ENCODE measurements around the gene CD70. TPM values are rescaled to one million over a fixed set of nuclear protein-coding genes. Genes with fewer than 3 reads are reported as not detected.
"Not testable (repeated sequence)": the region's sequence is repeated elsewhere in the genome, so short reads cannot be mapped to it uniquely, and the experiment has no call there.

CD70 gene
- total RNA-seq, 6 experiments from 2014 or later: not detected

DNA sequence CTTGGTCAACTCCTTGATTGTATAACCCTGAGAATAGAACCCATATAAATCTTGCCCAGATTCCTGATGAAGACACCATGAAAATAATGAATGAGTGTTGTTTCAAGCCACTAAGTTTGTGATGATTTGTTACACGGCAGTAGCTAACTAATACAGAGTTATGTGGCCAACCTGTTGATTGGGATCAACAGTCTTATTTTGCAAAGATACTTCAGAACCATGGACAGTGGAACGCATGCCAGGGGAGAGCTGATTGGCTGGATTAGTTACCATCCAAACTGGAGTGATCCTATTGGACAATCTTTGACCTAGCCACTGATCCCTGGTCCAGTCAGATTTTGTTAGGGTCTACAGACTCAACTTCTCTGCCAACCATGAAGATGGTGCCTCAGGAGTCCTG, 26.6 kb downstream of the CD70 start:
- H3K27ac ChIP-seq: no peak overlapping the region
- no peaks in the 10 kb centered on the region for H3K27me3 ChIP-seq
- no peaks in the 10 kb centered on the region for H3K4me1 ChIP-seq
- intact Hi-C loops (cut with DNase I): no loop called here
- 76% methylated on average over 2 of the region's 2 CpGs for WGBS (ENCODE audit: insufficient coverage, low coverage, low lambda C conversion rate, missing lambda C conversion rate)
- no peaks in the 10 kb centered on the region for H3K36me3 ChIP-seq
- DNase-seq (no peak), ATAC-seq (no peak)
- H3K4me3 ChIP-seq: no peak overlapping the region
- TF ChIP-seq, protein P1, sequence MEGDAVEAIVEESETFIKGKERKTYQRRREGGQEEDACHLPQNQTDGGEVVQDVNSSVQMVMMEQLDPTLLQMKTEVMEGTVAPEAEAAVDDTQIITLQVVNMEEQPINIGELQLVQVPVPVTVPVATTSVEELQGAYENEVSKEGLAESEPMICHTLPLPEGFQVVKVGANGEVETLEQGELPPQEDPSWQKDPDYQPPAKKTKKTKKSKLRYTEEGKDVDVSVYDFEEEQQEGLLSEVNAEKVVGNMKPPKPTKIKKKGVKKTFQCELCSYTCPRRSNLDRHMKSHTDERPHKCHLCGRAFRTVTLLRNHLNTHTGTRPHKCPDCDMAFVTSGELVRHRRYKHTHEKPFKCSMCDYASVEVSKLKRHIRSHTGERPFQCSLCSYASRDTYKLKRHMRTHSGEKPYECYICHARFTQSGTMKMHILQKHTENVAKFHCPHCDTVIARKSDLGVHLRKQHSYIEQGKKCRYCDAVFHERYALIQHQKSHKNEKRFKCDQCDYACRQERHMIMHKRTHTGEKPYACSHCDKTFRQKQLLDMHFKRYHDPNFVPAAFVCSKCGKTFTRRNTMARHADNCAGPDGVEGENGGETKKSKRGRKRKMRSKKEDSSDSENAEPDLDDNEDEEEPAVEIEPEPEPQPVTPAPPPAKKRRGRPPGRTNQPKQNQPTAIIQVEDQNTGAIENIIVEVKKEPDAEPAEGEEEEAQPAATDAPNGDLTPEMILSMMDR (IDR thresholded peaks at IDR 0.05): no peak
- no peak for TF ChIP-seq POLR2A (IDR thresholded peaks at IDR 0.05)
- H3K9me3 ChIP-seq: no peaks in the 10 kb centered on the region

DNA sequence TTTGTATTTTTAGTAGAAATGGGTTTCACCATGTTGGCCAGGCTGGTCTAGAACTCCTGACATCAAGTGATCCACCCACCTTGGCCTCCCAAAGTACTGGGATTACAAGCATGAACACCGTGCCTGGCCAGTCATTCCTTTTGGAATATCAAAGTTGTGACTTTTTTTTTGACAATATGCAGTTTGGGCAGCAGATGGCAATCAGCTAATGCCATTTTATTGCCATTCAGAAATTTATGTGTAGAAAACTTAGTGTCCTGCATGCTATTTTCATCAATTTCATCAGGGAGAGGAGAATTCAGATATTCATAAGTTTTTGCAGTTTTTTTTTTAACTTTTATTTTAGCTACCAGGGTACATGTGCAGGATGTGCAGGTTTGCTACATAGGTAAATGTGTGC, 28.5 kb downstream of the CD70 start:
- 50% methylated on average over 1 of the region's 1 CpG for WGBS (ENCODE audit: insufficient coverage, low coverage, low lambda C conversion rate, missing lambda C conversion rate)
- ATAC-seq; H3K27me3 ChIP-seq; intact Hi-C loops (cut with DNase I); H3K36me3 ChIP-seq; H3K27ac ChIP-seq; DNase-seq; H3K4me1 ChIP-seq; H3K9me3 ChIP-seq; H3K4me3 ChIP-seq: not testable (repeated sequence)

DNA sequence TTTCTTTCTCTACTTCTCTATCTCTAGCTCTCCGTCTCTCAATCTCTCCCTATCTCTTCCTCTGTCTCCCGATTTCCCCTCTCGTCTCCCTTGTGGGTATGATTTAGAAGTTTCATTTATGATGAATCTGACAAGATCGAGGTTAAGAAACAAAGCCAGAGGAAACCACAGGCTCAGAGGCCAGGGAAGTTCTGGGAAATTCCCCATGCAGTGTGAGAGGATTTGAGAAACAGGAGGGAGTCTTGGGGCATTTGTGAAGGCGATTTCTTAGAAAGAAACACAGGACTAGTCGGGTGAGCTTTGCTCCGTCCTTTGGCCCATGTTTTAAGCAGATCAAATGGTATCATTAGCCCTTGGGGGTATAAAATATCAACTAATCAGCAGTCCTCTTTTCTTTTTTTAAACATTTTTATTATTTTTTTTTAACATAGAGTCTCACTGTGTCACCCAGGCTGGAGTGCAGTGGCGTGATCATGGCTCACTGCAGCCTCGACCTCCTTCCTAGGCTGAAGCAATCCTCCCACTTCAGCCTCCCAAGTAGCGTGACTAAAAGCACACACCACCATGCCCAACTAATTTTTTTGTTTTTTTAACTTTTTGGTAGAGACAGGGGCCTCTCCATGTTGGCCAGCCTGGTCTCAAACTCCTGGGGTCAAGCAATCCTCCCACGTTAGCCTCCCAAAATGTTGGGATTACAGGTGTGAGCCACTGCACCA, 34.3 kb downstream of the CD70 start:
- Histone ChIP-seq H3K9me3 (no peaks in the 10 kb centered on the region), H3K4me1 (no peaks in the 10 kb centered on the region), H3K27me3 (no peaks in the 10 kb centered on the region), H3K27ac (no peak overlapping the region), H3K4me3 (no peak overlapping the region), H3K36me3 (no peaks in the 10 kb centered on the region)
- WGBS (ENCODE audit: insufficient coverage, low coverage, low lambda C conversion rate, missing lambda C conversion rate): 39% methylated on average over 10 of the region's 11 CpGs
- intact Hi-C loops (cut with DNase I): no loop called here
- ATAC-seq (no peak), DNase-seq (no peak)
- no peak for TF ChIP-seq POLR2A (IDR thresholded peaks at IDR 0.05)
- TF ChIP-seq, protein P1 (IDR thresholded peaks at IDR 0.05): no peak

DNA sequence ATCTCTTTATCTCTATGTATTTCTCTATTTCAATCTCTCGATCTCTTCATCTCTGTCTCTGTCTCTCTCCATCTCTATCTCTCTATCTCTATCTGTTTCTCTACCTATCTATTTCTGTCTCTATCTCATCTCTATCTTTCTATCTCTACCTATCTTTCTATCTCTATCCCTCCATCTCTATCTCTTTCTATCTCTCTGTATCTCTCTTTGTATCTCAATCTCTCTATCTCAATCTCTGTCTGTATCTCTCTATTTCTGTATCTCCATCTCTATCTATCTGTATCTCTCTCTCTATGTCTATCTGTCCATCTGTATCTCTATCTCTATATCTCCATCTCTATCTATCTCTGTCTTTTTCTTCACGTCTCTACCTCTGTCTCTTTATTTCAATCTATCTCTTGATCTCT, 34.9 kb downstream of the CD70 start:
- Histone ChIP-seq H3K9me3 (no peaks in the 10 kb centered on the region), H3K36me3 (no peaks in the 10 kb centered on the region), H3K27me3 (no peaks in the 10 kb centered on the region), H3K4me3 (no peak overlapping the region), H3K27ac (no peak overlapping the region), H3K4me1 (no peaks in the 10 kb centered on the region)
- intact Hi-C loops (cut with DNase I): no loop called here
- ATAC-seq (no peak), DNase-seq (no peak)
- 100% methylated on average over 2 of the region's 2 CpGs for WGBS (ENCODE audit: insufficient coverage, low coverage, low lambda C conversion rate, missing lambda C conversion rate)
- no peak for TF ChIP-seq POLR2A (IDR thresholded peaks at IDR 0.05)
- TF ChIP-seq, protein P1 (IDR thresholded peaks at IDR 0.05): no peak

DNA sequence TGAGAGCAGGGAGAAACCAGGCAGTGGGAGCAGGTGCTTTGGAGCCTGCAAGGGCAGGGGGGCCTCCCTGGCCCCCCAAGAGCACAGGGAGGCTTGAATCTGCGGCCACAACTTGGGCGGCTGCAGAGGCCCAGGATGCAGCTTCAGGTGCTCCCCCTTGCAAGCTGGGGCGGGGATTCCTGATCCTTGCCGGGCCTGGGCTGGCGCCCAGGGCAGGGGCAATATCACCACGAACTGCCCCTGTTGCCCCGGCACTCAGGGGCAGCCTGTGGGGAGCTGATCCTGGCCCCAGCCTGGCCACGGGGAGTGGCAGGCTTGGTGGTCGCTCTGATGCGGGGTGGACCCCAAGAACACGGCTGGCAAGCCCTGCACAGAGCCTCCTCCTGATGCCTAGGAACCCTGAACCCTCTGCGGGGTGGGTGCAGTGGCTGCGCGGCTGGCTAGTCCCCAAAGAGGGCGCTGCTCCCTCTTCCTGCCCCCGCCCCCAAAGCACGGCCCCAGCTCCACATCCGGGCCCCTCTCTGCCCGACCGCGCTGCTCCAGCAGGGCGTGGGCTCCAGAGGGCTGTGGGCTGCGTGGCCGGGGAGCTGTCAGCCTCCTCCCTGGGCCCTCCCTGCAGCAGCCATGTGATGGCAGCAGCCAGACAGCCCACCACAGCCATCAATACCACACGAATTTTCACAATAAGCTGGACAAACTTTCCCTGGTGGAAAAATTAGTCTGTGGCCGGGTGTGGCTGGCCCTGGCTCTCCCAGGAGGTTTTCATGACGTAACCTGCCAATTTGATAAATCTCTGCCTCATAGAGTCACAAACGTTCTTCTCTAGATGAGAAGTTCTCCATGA, 39.1 kb downstream of the CD70 start:
- WGBS (ENCODE audit: insufficient coverage, low coverage, low lambda C conversion rate, missing lambda C conversion rate): 7% methylated on average over 10 of the region's 28 CpGs
- H3K4me1 ChIP-seq: no peaks in the 10 kb centered on the region
- TF ChIP-seq, protein P1 (IDR thresholded peaks at IDR 0.05): no peak
- no peak for TF ChIP-seq POLR2A (IDR thresholded peaks at IDR 0.05)
- no peaks in the 10 kb centered on the region for H3K36me3 ChIP-seq
- H3K27me3 ChIP-seq: no peaks in the 10 kb centered on the region
- DNase-seq: peak in 1 of 3 donors; percentile 19
- no peak overlapping the region for H3K4me3 ChIP-seq
- intact Hi-C loops (cut with DNase I): no loop called here
- ATAC-seq: peak in 3 of 4 donors; percentile 36 to 53 (median 48)
- H3K27ac ChIP-seq: no peak overlapping the region
- no peaks in the 10 kb centered on the region for H3K9me3 ChIP-seq
